Panc1 (cell line): ENCODE results near the gene BSND. TPM values are rescaled to one million over a fixed set of nuclear protein-coding genes. Genes with fewer than 3 reads are reported as not detected.

Source experiments
- ATAC-seq: fragments of 200-7000 bp; cut with Tn5 transposase; 2 replicates; pipeline ENCODE4 v1.9.1; 2020; ENCODE audit warnings: mild to moderate bottlenecking, moderate library complexity
- BruUV-seq: library from RNA; stranded (reverse); fragments of 400-500 nt; replicated peaks from 2 replicates; lab custom pipeline; 2021; lab: Mats Ljungman, UMichigan
- CTCF ChIA-PET: fragments of 300-600 bp; sonication (Branson Sonifier 250); formaldehyde crosslinking; loops from one replicate; lab custom pipeline; 2022; ENCODE audit warnings: antibody characterized with exemption; lab: Charles Lee
- POLR2A ChIA-PET: fragments of 300-600 bp; sonication (Branson Sonifier 250); formaldehyde crosslinking; loops from one replicate; lab custom pipeline; 2022; ENCODE audit warnings: antibody characterized with exemption; lab: Charles Lee
- DNase-seq: peaks from one replicate; pipeline ENCODE4 v3.0.0-alpha.2; 2010; ENCODE audit warnings: low read depth, low spot score
- H3K27ac ChIP-seq: 2 replicates; pipeline ENCODE4 v1.5.1; 2011; ENCODE audit warnings: mild to moderate bottlenecking, low read length, inconsistent platforms
- H3K27me3 ChIP-seq: fragments of 200-500 bp; sonication (Bioruptor generic); 2 replicates; pipeline ENCODE4 v1.6.0; 2014; ENCODE audit warnings: low read length, inconsistent platforms; ENCODE audit not compliant: control insufficient read depth, insufficient read depth
- H3K36me3 ChIP-seq: fragments of 200-500 bp; sonication (Bioruptor generic); 2 replicates; pipeline ENCODE4 v1.5.1; 2014; ENCODE audit warnings: inconsistent platforms, mild to moderate bottlenecking, low read length, moderate library complexity; ENCODE audit not compliant: control insufficient read depth, insufficient read depth
- H3K4me1 ChIP-seq: 2 replicates; pipeline ENCODE4 v1.5.1; 2011; ENCODE audit warnings: inconsistent platforms, mild to moderate bottlenecking, low read length, moderate library complexity; ENCODE audit not compliant: control insufficient read depth, insufficient read depth
- H3K4me3 ChIP-seq, 2 experiments: 2 replicates each; pipeline ENCODE4 v1.5.1; 2011 to 2012; ENCODE audit warnings: low read depth in 2 of 2, low read length in 2 of 2, mild to moderate bottlenecking in 2 of 2, inconsistent platforms in 1 of 2, moderate library complexity in 1 of 2
- H3K9me3 ChIP-seq: fragments of 200-500 bp; sonication (Bioruptor generic); 2 replicates; pipeline ENCODE4 v1.5.1; 2014; ENCODE audit warnings: low read depth, mild to moderate bottlenecking, inconsistent platforms, low read length, moderate library complexity; ENCODE audit not compliant: control insufficient read depth, insufficient read depth
- POLR2AphosphoS5 ChIP-seq: IDR thresholded peaks from 2 replicates; pipeline ENCODE4 v1.6.1; 2012; ENCODE audit warnings: mild to moderate bottlenecking, low read depth, low read length, moderate library complexity
- SIN3A ChIP-seq: IDR thresholded peaks from 2 replicates; pipeline ENCODE4 v1.6.1; 2012; ENCODE audit warnings: low read depth, mild to moderate bottlenecking, low read length, moderate library complexity, borderline replicate concordance; ENCODE audit not compliant: insufficient read depth
- TCF7L2 ChIP-seq: IDR thresholded peaks from 2 replicates; pipeline ENCODE4 v1.6.1; 2011; ENCODE audit warnings: mild to moderate bottlenecking, low read depth, low read length, inconsistent platforms
- in situ Hi-C: cut with HindIII; loops from 2 replicates; pipeline ENCODE4 v1.10.0; 2016; ENCODE audit warnings: low sequenced_read_pairs, low pct_unique_long_range_greater_than_20kb
- intact Hi-C: fragments of 100-400 bp; cut with micrococcal nuclease; formaldehyde crosslinking; loops from one replicate; pipeline ENCODE4 v1.10.0; 2022; ENCODE audit not compliant: unreplicated experiment
- total RNA-seq: library from RNA; stranded (reverse); gene quantifications from one replicate; pipeline ENCODE4 v1.2.1, GENCODE V29; 2021; ENCODE audit not compliant: unreplicated experiment
- TF ChIP-seq, protein P1 (sequence below), 2 experiments: IDR thresholded peaks; 2 replicates each; pipeline ENCODE4 v1.6.1; 2011 to 2012; ENCODE audit warnings: low read depth in 2 of 2, control low read depth in 1 of 2, low read length in 1 of 2, mild to moderate bottlenecking in 1 of 2, moderate library complexity in 1 of 2; ENCODE audit not compliant: insufficient read depth in 1 of 2
- TF ChIP-seq, protein P2 (sequence below): fragments of 450-650 bp; IDR thresholded peaks from 2 replicates; pipeline ENCODE4 v1.5.1; 2017; ENCODE audit warnings: mild to moderate bottlenecking

The BSND gene
- total RNA-seq, 1 experiment from 2014 or later: not detected

DNA sequence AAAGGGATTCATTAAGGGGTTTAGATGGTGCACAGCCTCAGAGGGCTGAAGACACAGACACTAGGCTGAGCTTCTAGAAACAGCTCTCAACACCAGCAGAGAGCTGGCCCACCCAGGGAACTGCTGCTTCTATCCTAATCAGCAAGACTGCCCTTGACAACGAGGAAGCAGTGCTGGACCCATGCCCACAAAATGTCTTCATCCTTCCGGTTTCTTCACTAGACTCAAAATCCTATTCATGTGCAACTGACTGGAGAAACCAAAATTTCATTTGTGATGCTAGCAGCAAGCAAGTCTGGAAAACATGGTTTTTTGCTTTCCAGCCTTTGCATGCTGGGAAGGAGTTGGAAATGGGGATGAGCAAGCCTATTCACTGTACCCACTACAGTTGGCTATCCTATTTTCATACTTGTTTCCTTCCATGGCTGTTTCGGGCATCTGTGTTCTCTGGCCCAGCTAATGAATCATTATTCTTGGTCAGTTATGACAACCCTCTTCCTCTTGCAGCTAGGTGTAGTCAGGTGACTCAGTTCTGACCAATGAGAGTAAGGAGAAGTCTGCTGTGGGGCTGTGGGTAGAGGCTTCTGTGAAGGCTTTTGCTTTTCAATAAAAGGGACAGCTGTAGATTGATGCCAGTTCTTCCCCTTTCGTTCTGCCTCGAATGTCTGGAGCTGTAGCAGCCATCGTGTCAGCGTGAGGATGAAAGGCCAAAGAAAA lies 33.0 kb upstream of the BSND start:
- Histone ChIP-seq H3K27ac (no peak overlapping the region), H3K4me3 (no peak overlapping the region), H3K4me1 (no peaks in the 10 kb centered on the region), H3K36me3 (no peaks in the 10 kb centered on the region), H3K27me3 (no peaks in the 10 kb centered on the region; the same call in 1 of the 2 replicates), H3K9me3 (no peaks in the 10 kb centered on the region)
- TF ChIP-seq, protein P1, sequence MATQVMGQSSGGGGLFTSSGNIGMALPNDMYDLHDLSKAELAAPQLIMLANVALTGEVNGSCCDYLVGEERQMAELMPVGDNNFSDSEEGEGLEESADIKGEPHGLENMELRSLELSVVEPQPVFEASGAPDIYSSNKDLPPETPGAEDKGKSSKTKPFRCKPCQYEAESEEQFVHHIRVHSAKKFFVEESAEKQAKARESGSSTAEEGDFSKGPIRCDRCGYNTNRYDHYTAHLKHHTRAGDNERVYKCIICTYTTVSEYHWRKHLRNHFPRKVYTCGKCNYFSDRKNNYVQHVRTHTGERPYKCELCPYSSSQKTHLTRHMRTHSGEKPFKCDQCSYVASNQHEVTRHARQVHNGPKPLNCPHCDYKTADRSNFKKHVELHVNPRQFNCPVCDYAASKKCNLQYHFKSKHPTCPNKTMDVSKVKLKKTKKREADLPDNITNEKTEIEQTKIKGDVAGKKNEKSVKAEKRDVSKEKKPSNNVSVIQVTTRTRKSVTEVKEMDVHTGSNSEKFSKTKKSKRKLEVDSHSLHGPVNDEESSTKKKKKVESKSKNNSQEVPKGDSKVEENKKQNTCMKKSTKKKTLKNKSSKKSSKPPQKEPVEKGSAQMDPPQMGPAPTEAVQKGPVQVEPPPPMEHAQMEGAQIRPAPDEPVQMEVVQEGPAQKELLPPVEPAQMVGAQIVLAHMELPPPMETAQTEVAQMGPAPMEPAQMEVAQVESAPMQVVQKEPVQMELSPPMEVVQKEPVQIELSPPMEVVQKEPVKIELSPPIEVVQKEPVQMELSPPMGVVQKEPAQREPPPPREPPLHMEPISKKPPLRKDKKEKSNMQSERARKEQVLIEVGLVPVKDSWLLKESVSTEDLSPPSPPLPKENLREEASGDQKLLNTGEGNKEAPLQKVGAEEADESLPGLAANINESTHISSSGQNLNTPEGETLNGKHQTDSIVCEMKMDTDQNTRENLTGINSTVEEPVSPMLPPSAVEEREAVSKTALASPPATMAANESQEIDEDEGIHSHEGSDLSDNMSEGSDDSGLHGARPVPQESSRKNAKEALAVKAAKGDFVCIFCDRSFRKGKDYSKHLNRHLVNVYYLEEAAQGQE (IDR thresholded peaks at IDR 0.05; ENCODE audit: insufficient read depth in 1 of 2, low read depth in 2 of 2, low read length in 1 of 2): no peak
- TF ChIP-seq SIN3A (no peak), POLR2AphosphoS5 (no peak), TCF7L2 (no peak)
- TF ChIP-seq, protein P2, sequence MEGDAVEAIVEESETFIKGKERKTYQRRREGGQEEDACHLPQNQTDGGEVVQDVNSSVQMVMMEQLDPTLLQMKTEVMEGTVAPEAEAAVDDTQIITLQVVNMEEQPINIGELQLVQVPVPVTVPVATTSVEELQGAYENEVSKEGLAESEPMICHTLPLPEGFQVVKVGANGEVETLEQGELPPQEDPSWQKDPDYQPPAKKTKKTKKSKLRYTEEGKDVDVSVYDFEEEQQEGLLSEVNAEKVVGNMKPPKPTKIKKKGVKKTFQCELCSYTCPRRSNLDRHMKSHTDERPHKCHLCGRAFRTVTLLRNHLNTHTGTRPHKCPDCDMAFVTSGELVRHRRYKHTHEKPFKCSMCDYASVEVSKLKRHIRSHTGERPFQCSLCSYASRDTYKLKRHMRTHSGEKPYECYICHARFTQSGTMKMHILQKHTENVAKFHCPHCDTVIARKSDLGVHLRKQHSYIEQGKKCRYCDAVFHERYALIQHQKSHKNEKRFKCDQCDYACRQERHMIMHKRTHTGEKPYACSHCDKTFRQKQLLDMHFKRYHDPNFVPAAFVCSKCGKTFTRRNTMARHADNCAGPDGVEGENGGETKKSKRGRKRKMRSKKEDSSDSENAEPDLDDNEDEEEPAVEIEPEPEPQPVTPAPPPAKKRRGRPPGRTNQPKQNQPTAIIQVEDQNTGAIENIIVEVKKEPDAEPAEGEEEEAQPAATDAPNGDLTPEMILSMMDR: no peak
- intact Hi-C loops: no loop called here
- POLR2A ChIA-PET: interaction anchor here (0.6 kb wide), 1 partner anchor 26 kb away, joined by 3 read pairs; no protein-coding TSS in a partner anchor
- no TSS peak for BruUV-seq
- CTCF ChIA-PET: no interaction called here
- in situ Hi-C loops: no loop called here
- ATAC-seq: no peak
- DNase-seq: no peak

GRCh38 chr1:54967372-54967771 lies 31.4 kb upstream of the BSND start:
- H3K4me3 ChIP-seq: no peak overlapping the region
- DNase-seq (no peak), ATAC-seq (no peak)
- H3K27ac ChIP-seq: no peak overlapping the region
- no peaks in the 10 kb centered on the region for H3K9me3 ChIP-seq
- TF ChIP-seq POLR2AphosphoS5: no peak
- TF ChIP-seq, protein P2: no peak
- no peak for TF ChIP-seq SIN3A
- TF ChIP-seq, protein P1 (IDR thresholded peaks at IDR 0.05; ENCODE audit: insufficient read depth in 1 of 2, low read depth in 2 of 2, low read length in 1 of 2): no peak
- TF ChIP-seq TCF7L2: no peak
- in situ Hi-C loops: no loop called here
- no peaks in the 10 kb centered on the region for H3K36me3 ChIP-seq
- POLR2A ChIA-PET: no interaction called here
- H3K4me1 ChIP-seq: peaks cover 4% of the 10 kb centered on the region; the same call in 1 of the 2 replicates
- CTCF ChIA-PET: no interaction called here
- H3K27me3 ChIP-seq: no peaks in the 10 kb centered on the region
- intact Hi-C loops: no loop called here
- BruUV-seq: no TSS peak
